CD4-positive, alpha-beta T cell (primary cell): ENCODE data around the gene UROD. TPM values are rescaled to one million over a fixed set of nuclear protein-coding genes. Genes with fewer than 3 reads are reported as not detected.

Experiments used
- ATAC-seq: fragments of 200-7000 bp; cut with Tn5 transposase; one replicate; pipeline ENCODE4 v1.10.0; 2022; ENCODE audit warnings: mild to moderate bottlenecking; ENCODE audit not compliant: poor library complexity
- CTCF ChIA-PET: fragments of 350-600 bp; sonication (Branson Sonifier 250); formaldehyde crosslinking; loops from one replicate; lab custom pipeline; 2021; ENCODE audit warnings: antibody characterized with exemption, inconsistent platforms; lab: Charles Lee
- POLR2A ChIA-PET: fragments of 350-600 bp; sonication (Branson Sonifier 250); formaldehyde crosslinking; loops from one replicate; lab custom pipeline; 2021; ENCODE audit warnings: antibody characterized with exemption, inconsistent platforms; lab: Charles Lee
- DNase-seq, 14 experiments: peaks; one replicate each; pipeline ENCODE4 v3.0.0-alpha.2; 2013 to 2020; ENCODE audit warnings: mixed read lengths in 2 of 14
- H3K27ac ChIP-seq, 2 donors: one replicate each; pipeline versions ENCODE4 v1.5.1 to v1.7.0; 2013; ENCODE audit warnings: low read length in 2 of 2, low read depth in 1 of 2, mild to moderate bottlenecking in 1 of 2
- H3K27me3 ChIP-seq, 2 experiments: 1 replicate in 1 of 2; 2 replicates in 1 of 2; pipeline versions ENCODE4 v1.6.1 to v1.7.0; 2013; ENCODE audit warnings: low read length in 2 of 2, control low read depth in 1 of 2, mild to moderate bottlenecking in 1 of 2, moderate library complexity in 1 of 2; ENCODE audit not compliant: insufficient read depth in 2 of 2, control insufficient read depth in 1 of 2
- H3K36me3 ChIP-seq: one replicate; pipeline ENCODE4 v1.6.1; 2013; ENCODE audit warnings: low read length, control low read depth; ENCODE audit not compliant: insufficient read depth
- H3K4me1 ChIP-seq: one replicate; pipeline ENCODE4 v1.6.1; 2013; ENCODE audit warnings: low read length, control low read depth; ENCODE audit not compliant: insufficient read depth
- H3K4me3 ChIP-seq: one replicate; pipeline ENCODE4 v1.5.1; 2013; ENCODE audit warnings: mild to moderate bottlenecking, low read length, moderate library complexity
- H3K9me3 ChIP-seq, 2 experiments: 1 replicate in 1 of 2; 2 replicates in 1 of 2; pipeline versions ENCODE4 v1.6.1 to v1.7.0; 2013; ENCODE audit warnings: low read length in 2 of 2, mild to moderate bottlenecking in 2 of 2, control low read depth in 1 of 2, moderate library complexity in 1 of 2; ENCODE audit not compliant: control insufficient read depth in 1 of 2, insufficient read depth in 1 of 2
- H3K27ac Mint-ChIP-seq: one replicate; pipeline ENCODE4 v1.8.0; 2020; ENCODE audit warnings: mixed read lengths
- H3K27me3 Mint-ChIP-seq: one replicate; pipeline ENCODE4 v1.8.0; 2021; ENCODE audit warnings: mixed read lengths
- H3K36me3 Mint-ChIP-seq: one replicate; pipeline ENCODE4 v1.8.0; 2021; ENCODE audit warnings: low read depth, mixed read lengths
- H3K4me1 Mint-ChIP-seq: one replicate; pipeline ENCODE4 v1.8.0; 2021; ENCODE audit warnings: low read depth, mixed read lengths
- H3K4me3 Mint-ChIP-seq: one replicate; pipeline ENCODE4 v1.8.0; 2020; ENCODE audit warnings: mild to moderate bottlenecking, mixed read lengths
- H3K9me3 Mint-ChIP-seq: one replicate; pipeline ENCODE4 v1.8.0; 2020; ENCODE audit warnings: mixed read lengths
- intact Hi-C, 2 experiments: fragments of 100-400 bp; cut with DNase I in 1 of 2; cut with micrococcal nuclease in 1 of 2; formaldehyde crosslinking; loops; one replicate each; pipeline versions ENCODE4 v1.15.1 to v1.9.0; 2023 to 2025; cut with DNase I, micrococcal nuclease
- total RNA-seq, 174 experiments: library from RNA in 2 of 174; stranded (reverse) in 2 of 174; gene quantifications; one replicate each; pipeline ENCODE4 v1.2.3 and lab custom pipeline; 2021 to 2026
- TF ChIP-seq, protein P1 (sequence below): fragments of 200-600 bp; IDR thresholded peaks from one replicate; pipeline ENCODE4 v1.8.0; 2022; ENCODE audit warnings: antibody characterized with exemption, mild to moderate bottlenecking

UROD gene
- total RNA-seq, 2 experiments from 2014 or later, result 41.0 to 42.4 TPM

DNA sequence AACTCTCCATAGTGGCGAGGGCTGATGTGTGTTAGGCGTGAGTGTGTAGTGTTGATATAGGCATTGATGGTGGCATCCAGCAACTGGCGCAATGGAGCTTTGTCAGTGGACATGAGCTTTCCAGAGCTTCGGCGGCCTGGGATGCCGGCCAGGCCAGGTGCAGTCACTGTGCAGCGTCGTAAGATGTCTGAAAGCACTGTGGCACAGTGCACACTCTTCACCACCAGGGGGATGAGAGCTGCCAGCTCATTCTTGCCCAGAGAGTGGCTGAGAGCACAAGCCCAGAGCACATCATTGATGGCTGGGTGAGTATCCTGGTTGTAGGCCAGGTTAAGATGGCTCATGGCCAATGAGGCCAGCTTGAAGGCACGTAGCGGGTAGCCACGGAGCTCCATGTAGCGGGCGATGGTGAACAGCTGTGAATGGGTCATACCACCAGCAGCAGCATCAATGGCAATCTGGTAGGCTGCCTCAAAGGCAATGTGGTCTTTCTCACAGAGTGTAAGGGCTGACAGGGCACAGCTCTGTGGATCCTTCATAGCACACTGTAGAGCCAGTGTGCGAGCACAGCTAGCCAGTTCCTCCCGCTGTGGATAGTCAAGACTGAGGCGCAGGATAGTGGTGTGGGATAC lies 6.7 kb downstream of the UROD start:
- Mint-ChIP-seq H3K36me3 (peaks cover 15% of the 10 kb centered on the region), H3K27ac (no peak overlapping the region), H3K9me3 (no peaks in the 10 kb centered on the region), H3K4me1 (peaks cover 18% of the 10 kb centered on the region), H3K4me3 (no peak overlapping the region), H3K27me3 (no peaks in the 10 kb centered on the region)
- TF ChIP-seq, protein P1, sequence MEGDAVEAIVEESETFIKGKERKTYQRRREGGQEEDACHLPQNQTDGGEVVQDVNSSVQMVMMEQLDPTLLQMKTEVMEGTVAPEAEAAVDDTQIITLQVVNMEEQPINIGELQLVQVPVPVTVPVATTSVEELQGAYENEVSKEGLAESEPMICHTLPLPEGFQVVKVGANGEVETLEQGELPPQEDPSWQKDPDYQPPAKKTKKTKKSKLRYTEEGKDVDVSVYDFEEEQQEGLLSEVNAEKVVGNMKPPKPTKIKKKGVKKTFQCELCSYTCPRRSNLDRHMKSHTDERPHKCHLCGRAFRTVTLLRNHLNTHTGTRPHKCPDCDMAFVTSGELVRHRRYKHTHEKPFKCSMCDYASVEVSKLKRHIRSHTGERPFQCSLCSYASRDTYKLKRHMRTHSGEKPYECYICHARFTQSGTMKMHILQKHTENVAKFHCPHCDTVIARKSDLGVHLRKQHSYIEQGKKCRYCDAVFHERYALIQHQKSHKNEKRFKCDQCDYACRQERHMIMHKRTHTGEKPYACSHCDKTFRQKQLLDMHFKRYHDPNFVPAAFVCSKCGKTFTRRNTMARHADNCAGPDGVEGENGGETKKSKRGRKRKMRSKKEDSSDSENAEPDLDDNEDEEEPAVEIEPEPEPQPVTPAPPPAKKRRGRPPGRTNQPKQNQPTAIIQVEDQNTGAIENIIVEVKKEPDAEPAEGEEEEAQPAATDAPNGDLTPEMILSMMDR, result peak; percentile 68
- intact Hi-C loops, result loop anchor here (10.0 kb wide), 2 partner anchors 214 to 666 kb away; partner anchors contain the start of genes BTBD19 (in 1 of the 2), DYNLT4 (in 1 of the 2), GPBP1L1 (in 1 of the 2) and PLK3 (in 1 of the 2)
- Histone ChIP-seq H3K9me3 (no peaks in the 10 kb centered on the region), H3K4me1 (peaks cover 17% of the 10 kb centered on the region), H3K4me3 (no peak overlapping the region), H3K36me3 (peaks cover 14% of the 10 kb centered on the region), H3K27me3 (no peaks in the 10 kb centered on the region), H3K27ac (no peak overlapping the region)
- peak; percentile 82 for ATAC-seq
- CTCF ChIA-PET, result interaction anchor here (0.9 to 1.9 kb wide), 5 partner anchors 283 to 474 kb away, joined by 3 to 16 read pairs (median 4); partner anchors contain the start of genes MUTYH and TOE1
- peak; percentile 32 to 79 (median 53) for DNase-seq
- POLR2A ChIA-PET, result interaction anchor here (0.6 to 1.6 kb wide), 4 partner anchors 187 to 474 kb away, joined by 3 to 8 read pairs (median 4); partner anchors contain the start of genes TESK2 and ZSWIM5

DNA sequence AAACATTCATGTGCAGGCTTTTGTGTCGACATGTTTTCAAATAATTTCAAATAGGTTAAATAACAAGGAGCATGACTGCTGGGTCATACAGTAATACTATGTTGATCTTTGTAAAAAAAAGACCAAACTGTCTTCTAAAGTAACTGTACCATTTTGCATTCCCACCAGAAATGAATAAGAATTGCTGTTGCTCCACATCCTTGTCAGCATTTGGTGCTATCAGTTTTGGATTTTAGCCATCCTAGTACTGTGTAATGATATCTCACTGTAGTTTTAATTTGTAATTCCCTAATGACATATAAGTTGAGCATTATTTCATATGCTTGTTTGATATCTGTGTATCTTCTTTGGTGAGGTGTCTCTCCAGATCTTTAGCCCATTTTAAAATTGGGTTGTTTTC lies 11.6 kb downstream of the UROD start:
- H3K9me3 ChIP-seq, result no peaks in the 10 kb centered on the region
- peaks cover under 1% of the 10 kb centered on the region for H3K4me1 Mint-ChIP-seq
- H3K27ac Mint-ChIP-seq, result no peak overlapping the region
- no peaks in the 10 kb centered on the region for H3K27me3 ChIP-seq
- peaks cover 2% of the 10 kb centered on the region for H3K4me1 ChIP-seq
- TF ChIP-seq, protein P1, result no peak
- H3K36me3 ChIP-seq, result no peaks in the 10 kb centered on the region
- intact Hi-C loops, result no loop called here
- no peaks in the 10 kb centered on the region for H3K36me3 Mint-ChIP-seq
- ATAC-seq (no peak), DNase-seq (no peak)
- H3K4me3 Mint-ChIP-seq, result no peak overlapping the region
- H3K4me3 ChIP-seq, result no peak overlapping the region
- H3K27me3 Mint-ChIP-seq, result no peaks in the 10 kb centered on the region
- ChIA-PET CTCF (no interaction called here), POLR2A (no interaction called here)
- H3K9me3 Mint-ChIP-seq, result no peaks in the 10 kb centered on the region
- H3K27ac ChIP-seq, result no peak overlapping the region

DNA sequence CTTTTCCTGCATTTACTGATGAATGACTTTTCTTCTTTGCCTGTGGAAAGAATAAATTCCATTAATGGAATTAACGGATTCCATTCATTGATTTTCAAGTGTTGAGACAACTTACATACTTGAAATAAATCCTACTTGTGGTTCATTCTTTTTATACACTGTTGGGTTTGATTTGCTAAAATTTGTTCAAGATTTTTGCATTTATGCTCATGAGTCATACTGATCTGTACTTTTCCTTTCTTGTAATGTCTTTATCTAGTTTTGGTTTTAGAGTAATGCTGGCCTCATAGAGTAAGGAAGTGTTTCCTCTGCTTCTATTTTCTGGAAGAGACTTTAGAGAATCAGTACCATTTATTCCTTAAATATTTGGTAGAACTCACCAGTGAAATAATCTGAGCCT lies 14.4 kb downstream of the UROD start:
- POLR2A ChIA-PET, result no interaction called here
- intact Hi-C loops, result no loop called here
- Histone ChIP-seq H3K4me1 (no peaks in the 10 kb centered on the region), H3K27ac (no peak overlapping the region), H3K4me3 (no peak overlapping the region), H3K27me3 (no peaks in the 10 kb centered on the region), H3K36me3 (no peaks in the 10 kb centered on the region), H3K9me3 (no peaks in the 10 kb centered on the region)
- H3K36me3 Mint-ChIP-seq, result no peaks in the 10 kb centered on the region
- no peak overlapping the region for H3K4me3 Mint-ChIP-seq
- TF ChIP-seq, protein P1, result no peak
- H3K4me1 Mint-ChIP-seq, result no peaks in the 10 kb centered on the region
- DNase-seq (no peak), ATAC-seq (no peak)
- CTCF ChIA-PET, result no interaction called here
- no peaks in the 10 kb centered on the region for H3K27me3 Mint-ChIP-seq
- H3K9me3 Mint-ChIP-seq, result no peaks in the 10 kb centered on the region
- H3K27ac Mint-ChIP-seq, result no peak overlapping the region
